Kidney capillary endothelial cell (primary cell): ENCODE measurements around the gene CCDC12.

Experiments
- DNase-seq: peaks from one replicate; pipeline ENCODE4 v3.0.0-alpha.2; 2018; ENCODE audit warnings: low spot score

CCDC12 gene

GRCh38 chr3:46892285-46893145, 84.0 kb downstream of the CCDC12 start:
- peak; percentile 45 for DNase-seq

DNA sequence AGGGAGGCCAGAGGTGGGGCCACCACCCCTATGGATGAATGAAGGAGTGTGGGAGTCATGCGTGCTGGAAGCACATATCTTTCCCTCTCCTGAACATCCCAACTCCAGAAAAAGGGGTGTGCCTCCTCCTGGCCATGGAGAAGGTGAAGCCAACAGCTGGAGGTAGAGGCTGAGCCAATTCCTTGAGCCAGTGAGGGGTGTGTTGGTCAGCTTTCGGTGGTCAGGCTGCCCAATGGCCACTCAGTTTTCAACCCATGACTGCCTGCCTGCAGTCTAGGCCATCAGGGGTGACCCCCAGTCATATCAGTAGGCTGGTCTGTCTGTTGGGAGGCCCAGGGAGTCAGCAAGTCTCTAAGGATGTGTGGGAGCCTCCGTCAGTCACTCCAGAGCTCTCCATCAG, 85.4 kb downstream of the CCDC12 start:
- DNase-seq, result no peak

- no peak for DNase-seq
Measured at GRCh38 chr3:46890132-46890531, 86.4 kb downstream of the CCDC12 start.

GRCh38 chr3:46889381-46890110, 87.0 kb downstream of the CCDC12 start:
- DNase-seq, result no peak

- DNase-seq, result no peak
Measured at GRCh38 chr3:46888705-46889104, 87.8 kb downstream of the CCDC12 start.

DNA sequence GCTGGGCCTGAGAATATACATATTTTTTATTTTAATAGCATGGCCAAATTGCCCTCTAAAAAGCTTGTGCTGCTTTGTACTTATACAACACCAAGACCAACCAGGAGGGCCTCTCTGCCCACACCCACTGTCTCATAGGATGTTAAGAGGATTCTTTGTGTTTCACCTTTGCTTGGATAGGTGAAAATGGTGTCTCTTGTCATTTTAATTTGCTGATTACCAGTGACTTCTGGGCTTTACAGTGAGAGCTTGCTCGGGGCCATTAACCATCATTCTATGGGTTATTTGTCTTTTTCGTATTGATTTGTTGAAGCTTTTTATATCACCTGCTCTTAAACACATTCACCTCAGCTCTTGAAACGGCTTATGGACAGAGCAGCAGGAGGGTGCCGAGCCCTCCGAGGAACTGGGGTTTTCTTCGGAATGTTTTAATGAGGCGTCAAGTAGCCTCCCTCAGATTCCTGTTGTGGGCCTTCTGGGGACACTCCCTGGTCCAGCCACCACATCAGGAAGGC, 88.5 kb downstream of the CCDC12 start:
- DNase-seq, result no peak

DNA sequence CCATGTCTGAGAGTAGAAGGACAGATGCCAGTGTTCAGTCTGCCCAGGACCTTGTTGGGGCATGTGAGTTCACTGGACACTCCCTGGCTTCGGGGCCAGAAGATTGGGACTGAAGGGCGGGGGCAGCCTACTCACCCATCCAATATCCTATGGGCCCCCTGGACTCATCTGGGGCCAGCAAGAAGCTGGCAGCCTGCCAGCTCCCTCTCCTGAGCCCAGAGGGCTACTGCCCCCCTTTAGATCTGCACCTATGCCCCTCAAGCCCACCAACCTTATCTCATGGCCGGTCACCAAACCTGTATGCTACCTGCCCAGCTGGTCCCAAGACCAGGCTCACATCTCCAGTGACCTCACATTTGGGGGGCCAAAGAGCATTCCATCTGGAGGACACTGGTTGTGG, 90.9 kb downstream of the CCDC12 start:
- DNase-seq, result no peak

- DNase-seq, result no peak
Measured at GRCh38 chr3:46884929-46885328, 91.6 kb downstream of the CCDC12 start.

DNA sequence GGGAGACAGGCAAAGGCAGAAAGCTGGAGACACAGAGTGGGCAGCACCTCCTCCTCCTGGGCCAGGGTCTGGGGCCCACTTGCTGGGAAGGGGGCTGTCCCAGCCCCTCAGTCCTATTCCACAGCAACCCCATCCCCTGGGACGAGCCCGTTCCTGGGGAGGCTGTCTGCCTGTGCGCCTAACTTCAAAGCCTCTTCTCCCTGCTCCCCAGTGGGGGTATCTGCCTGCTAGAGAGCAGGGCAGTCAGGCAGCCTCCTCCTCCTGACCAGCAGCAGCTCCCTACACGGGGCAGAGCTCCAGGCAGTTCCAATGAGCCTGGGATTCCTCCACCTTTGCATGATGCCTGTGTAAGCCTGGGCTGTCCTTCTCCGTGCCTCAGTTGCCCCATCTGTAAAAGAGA, 92.1 kb downstream of the CCDC12 start:
- DNase-seq, result no peak

DNA sequence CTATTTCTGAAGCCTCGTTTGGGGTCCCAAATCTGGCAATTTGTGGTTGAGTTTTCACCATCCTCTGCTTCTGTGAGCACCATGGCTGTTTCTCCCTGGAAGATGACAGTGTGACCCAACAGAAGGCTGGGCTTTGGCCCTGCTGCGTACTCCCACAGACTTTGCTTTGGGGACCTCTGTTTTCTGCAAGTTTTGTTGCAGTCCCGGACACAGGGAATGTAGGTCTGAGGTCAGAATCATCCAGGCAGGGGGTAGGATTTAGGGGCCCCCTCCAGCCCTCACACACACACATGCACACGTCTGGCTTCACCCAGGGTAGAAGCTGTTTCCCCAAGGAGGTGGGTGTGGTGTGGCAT, 92.7 kb downstream of the CCDC12 start:
- no peak for DNase-seq

DNA sequence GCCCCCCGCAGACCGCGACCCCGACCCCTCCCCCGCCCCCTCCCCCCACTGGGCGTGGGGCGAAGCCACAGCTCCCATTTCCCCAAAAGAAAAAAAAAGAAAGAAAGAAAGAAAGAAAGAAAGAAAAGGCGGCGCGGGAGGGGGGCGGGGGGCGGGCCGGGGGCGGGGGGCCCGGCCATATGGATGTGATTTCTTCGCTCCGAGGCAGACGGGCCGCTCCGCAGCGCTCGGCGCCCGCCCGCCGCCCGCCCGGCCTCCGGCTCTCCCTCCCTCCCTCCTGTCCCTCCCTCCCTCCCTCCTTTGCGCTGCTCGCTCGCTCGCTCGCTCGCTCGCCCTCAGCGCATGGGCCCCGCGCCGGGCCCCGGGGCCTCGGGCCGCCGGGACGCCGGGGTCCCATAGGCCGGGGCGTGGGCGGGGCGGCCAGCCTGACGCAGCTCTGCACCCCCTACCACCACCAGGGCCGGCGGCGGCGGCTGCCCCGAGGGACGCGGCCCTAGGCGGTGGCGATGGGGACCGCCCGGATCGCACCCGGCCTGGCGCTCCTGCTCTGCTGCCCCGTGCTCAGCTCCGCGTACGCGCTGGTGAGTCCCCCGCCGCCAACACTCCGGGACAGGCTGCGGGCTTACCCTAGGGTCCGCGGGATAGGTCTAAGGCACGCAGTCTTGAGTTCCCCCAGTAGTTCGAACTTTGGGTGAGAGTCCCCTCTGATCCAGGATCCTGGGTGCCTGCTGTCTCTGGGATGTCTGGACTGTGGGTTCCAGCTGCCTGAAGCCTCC, 93.3 kb downstream of the CCDC12 start:
- no peak for DNase-seq

DNA sequence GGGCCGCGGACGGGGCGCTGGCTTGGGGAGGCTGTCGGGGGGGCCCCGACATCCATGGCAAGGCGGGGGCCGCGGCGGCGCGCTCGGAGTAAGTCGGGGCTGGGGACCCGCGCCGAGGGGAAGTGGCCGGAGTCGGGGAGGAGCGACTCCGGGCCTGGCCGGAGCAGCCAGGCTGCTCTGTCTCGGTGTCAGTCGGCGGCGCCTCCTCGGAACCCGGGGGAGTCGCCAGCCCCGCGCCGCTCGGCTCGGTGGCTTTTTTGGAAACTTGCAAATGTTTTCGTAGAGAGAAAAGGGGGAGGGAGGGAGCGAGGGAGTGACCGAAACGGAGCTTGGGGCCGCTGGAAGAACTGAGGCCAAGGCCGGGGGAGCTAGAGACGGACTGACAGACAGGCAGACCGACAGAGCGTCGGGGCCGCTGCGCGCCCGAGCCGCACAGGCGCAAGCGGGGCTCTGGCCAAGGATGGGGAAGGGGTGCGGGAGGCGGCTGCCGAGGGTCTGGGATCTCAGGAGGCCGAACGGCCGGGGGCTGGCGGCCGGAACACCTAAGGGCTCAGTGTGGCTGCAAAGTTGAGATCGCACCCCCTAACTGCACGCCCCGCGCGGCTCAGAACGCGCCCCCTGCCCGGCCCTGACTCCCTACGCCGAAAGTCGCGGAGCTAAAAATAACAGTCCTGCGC, 94.0 kb downstream of the CCDC12 start:
- DNase-seq, result no peak

GRCh38 chr3:46881596-46882376, 94.8 kb downstream of the CCDC12 start:
- DNase-seq, result no peak

- DNase-seq, result no peak
Measured at GRCh38 chr3:46880884-46881595, 95.5 kb downstream of the CCDC12 start.

DNA sequence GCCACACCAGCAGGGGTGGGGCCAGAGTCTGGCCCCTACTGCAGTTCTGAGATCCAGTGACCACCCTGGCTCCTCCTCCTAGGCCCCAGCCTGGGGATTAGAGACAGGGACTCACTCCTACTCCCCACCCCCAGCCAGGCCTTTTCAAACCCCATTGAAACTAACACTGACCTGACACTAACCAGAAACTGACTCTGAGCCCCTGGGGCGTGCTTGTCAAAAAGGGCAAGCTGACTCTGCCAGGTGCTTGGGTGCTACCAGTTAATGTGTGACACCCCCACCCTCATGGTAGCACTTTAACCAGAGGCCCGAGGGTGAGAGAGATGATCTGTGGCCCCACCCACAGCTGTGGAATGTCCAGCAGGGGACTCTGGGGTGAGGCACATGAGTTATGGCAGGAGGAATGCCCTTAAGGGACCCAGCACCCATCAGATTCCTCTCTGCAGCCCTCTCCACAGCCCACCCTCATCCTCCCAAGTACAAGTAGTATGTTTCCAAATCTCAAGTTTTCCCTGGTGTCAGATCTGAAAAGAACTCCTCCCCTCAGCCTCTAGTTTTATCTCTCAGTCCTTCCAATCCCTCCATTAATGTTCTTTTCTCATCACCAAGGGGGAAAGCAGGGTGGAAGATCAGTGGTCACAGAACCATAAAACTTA, 97.6 kb downstream of the CCDC12 start:
- DNase-seq, result no peak

DNA sequence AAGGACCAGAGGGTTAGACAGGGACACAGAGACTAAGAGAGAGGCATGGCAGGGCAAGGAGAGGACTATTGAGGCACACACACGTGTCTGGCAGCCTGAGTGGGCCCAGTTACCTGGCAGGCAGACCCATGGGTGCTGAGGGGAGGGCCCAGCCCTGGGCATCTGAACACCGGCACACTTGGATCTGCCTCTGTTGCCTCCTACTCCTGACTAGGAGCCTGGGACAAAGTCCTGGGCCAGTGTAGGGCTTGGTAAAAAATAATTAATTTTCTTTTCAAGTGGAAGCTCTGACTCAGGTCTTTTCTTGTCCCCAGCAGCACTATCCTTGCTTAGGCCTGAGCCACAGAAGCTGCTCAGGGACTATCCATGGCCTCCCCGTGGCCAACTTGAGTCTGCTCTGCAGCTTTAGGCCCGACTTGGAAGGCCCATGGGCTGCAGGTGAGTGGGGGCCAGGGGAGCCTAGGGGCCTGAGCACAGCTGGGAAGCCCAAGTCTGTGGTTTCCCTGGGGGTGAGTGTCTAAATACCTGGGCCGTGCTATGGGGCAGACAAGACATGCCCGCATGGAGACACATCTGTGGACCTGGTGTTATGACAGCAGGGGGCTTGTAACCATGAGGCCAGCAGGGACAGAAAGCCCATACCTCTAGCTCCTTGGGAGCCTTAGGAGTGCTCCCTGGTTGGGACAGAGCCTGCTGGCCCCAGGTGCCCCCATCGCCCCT, 99.0 kb downstream of the CCDC12 start, which contains the start of gene PTH1R:
Gene PTH1R (plus strand): TSS at position 316 of the 720 bp plus-strand sequence. CDS start 5,839 bp downstream, outside the sequence.
- no peak for DNase-seq

GRCh38 chr3:46876313-46877300, 99.9 kb downstream of the CCDC12 start:
- DNase-seq, result no peak

- DNase-seq, result no peak
Measured at GRCh38 chr3:46875560-46875959, 101.0 kb downstream of the CCDC12 start.
